ENCODE measurements around the gene ADGB.

ADGB gene

DNA sequence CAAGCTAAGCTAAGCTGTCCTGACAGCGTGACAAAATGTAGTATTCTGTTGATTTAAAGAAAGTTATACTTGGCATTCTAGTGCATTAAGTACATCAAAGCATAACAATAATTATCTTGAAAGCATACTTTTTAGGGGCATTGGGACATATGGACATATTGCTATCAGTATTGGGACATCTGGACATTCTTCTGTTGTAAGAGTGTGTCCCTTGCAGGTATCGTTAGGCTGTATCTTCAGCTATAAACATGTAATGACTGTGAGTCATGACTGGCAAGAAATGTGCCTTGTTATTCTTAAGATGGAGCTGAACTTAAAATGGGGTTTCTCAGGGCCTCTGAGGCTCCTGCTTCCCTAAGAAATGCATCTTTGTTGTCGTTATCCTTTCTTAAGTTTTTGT, 74.3 kb downstream of the ADGB start:
- TF ChIP-seq, protein P1, sequence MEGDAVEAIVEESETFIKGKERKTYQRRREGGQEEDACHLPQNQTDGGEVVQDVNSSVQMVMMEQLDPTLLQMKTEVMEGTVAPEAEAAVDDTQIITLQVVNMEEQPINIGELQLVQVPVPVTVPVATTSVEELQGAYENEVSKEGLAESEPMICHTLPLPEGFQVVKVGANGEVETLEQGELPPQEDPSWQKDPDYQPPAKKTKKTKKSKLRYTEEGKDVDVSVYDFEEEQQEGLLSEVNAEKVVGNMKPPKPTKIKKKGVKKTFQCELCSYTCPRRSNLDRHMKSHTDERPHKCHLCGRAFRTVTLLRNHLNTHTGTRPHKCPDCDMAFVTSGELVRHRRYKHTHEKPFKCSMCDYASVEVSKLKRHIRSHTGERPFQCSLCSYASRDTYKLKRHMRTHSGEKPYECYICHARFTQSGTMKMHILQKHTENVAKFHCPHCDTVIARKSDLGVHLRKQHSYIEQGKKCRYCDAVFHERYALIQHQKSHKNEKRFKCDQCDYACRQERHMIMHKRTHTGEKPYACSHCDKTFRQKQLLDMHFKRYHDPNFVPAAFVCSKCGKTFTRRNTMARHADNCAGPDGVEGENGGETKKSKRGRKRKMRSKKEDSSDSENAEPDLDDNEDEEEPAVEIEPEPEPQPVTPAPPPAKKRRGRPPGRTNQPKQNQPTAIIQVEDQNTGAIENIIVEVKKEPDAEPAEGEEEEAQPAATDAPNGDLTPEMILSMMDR (IDR thresholded peaks at IDR 0.05; ENCODE audit: control insufficient read depth, insufficient read depth, low read depth, low read length, missing control alignments), result no peak
- H3K4me3 ChIP-seq (ENCODE audit: control insufficient read depth, low read depth, low read length), result no peak overlapping the region
- DNase-seq (ENCODE audit: low read depth), result no peak

DNA sequence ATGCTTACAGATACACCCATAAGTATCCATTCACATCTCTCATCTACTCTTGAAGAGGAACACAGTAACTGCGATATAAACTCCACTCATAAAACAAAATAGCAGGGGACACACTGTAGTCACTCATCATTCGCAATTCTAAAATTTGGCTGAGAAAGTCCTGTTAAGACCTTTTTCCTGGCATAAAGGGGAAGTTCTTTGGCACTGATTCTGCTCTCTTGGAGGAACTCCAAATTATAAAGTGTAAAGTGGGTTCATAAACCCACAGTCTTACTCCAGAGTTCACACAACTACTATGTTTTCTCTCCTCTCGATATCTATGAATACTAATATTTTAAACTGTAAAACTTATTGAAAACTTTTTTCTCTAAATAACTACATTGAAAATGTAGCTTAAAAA, 80.6 kb downstream of the ADGB start:
- H3K4me3 ChIP-seq (ENCODE audit: control insufficient read depth, low read depth, low read length), result no peak overlapping the region
- TF ChIP-seq, protein P1 (IDR thresholded peaks at IDR 0.05; ENCODE audit: control insufficient read depth, insufficient read depth, low read depth, low read length, missing control alignments), result no peak
- DNase-seq (ENCODE audit: low read depth), result no peak

DNA sequence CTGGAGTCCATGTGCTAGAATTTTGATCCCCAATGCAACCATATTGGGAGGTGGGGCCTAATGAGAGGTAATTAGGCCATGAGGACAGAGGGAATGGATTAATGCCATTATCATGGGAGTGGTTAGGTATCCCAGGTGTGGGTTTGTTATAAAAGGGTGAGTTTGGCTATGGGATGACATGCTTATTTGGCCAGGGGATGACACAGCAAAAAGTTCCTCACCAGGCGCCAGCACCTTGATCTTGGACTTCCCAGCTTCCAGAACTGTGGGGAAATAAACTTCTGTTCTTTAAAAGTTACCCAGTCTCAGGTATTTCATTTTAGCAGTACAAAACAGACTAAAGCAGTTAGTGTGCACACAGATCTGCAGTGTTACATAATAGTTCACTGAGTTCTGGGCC, 84.1 kb downstream of the ADGB start:
- TF ChIP-seq, protein P1 (IDR thresholded peaks at IDR 0.05; ENCODE audit: control insufficient read depth, insufficient read depth, low read depth, low read length, missing control alignments), result no peak
- no peak overlapping the region for H3K4me3 ChIP-seq (ENCODE audit: control insufficient read depth, low read depth, low read length)
- DNase-seq (ENCODE audit: low read depth), result no peak

DNA sequence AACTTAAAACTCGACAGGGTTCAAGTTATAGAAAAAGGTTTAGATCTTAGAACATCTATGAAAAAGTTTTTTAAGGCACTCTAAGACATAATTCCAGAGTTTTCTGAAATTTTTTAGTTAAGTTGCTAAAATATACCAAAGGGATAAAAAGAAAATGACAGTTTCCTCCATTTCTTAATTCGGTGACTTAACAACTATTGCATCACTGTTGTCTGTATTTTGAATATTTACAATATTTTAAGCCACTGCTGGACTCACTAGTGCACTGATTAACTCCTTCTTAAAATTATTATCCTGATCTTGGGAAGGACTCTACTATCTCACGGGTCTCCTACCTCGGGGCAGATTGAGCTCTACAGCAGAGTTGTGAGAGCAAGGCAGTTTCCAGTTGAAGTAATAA, 91.0 kb downstream of the ADGB start:
- no peak for DNase-seq (ENCODE audit: low read depth)
- TF ChIP-seq, protein P1 (IDR thresholded peaks at IDR 0.05; ENCODE audit: control insufficient read depth, insufficient read depth, low read depth, low read length, missing control alignments), result no peak

DNA sequence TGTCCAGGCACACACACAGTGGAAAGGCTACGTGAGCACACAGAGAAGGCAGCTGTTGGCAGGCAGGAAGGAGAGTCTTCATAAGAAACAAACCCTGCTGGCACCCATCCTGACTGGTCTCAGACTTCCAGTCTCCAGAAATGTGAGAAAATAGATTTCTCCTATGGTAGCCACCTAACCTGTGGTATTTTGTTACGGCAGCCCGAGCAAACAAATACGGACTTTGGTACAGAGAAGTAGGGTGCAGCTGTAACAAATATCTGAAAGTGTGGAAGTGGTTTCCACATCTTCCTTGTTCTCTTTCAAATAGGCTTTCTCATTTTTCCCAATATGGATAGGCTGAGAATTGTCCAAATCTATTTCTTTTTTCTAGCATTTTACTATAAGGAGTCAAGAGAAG, 94.6 kb downstream of the ADGB start:
- DNase-seq (ENCODE audit: low read depth), result no peak
- no peak overlapping the region for H3K4me3 ChIP-seq (ENCODE audit: control insufficient read depth, low read depth, low read length)
- TF ChIP-seq, protein P1 (IDR thresholded peaks at IDR 0.05; ENCODE audit: control insufficient read depth, insufficient read depth, low read depth, low read length, missing control alignments), result no peak

More for the DNA sequence above, 91.0 kb downstream of the ADGB start:
- no peak overlapping the region for H3K4me3 ChIP-seq (ENCODE audit: control insufficient read depth, low read depth, low read length)

DNA sequence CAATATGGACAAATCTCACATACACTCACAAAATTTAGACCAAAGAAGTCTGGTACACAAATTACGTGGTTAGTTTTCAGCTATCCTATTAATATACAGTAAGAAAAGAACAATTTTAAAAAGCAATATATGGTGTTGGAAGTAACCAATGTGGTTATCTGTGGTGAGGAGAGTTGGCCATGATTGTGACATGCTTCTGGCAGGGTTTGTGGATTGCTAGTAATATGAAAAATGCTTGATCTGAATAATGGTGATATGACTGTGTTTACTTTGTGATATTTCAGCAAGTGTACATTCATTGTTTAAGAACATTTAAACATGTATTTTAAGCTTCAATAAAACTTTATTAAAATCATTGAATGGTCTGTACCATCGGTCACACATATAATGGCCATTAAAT, 99.1 kb downstream of the ADGB start:
- no peak for DNase-seq (ENCODE audit: low read depth)
- TF ChIP-seq, protein P1 (IDR thresholded peaks at IDR 0.05; ENCODE audit: control insufficient read depth, insufficient read depth, low read depth, low read length, missing control alignments), result no peak
- no peak overlapping the region for H3K4me3 ChIP-seq (ENCODE audit: control insufficient read depth, low read depth, low read length)

Data from AG09309 (cell line).